Mammary epithelial cell (primary cell): ENCODE measurements around the gene GUCY1A2.

Experiments used
- CTCF ChIP-seq, 2 donors: IDR thresholded peaks in 1 of 2; conservative IDR thresholded peaks in 1 of 2; 2 replicates each; pipeline ENCODE4 v1.5.1; 2011 to 2012; ENCODE audit warnings: inconsistent platforms in 2 of 2, low read length in 2 of 2, mild to moderate bottlenecking in 2 of 2, control low read depth in 1 of 2, low read depth in 1 of 2; ENCODE audit not compliant: insufficient read depth in 1 of 2; ENCODE audit errors: extremely low read depth in 1 of 2
- EZH2 ChIP-seq: IDR thresholded peaks from 2 replicates; pipeline ENCODE4 v1.6.1; 2012; ENCODE audit warnings: low read length, inconsistent platforms, borderline replicate concordance

- TF ChIP-seq CTCF (conservative IDR thresholded peaks at IDR 0.05 in 1 of 2, IDR thresholded peaks at IDR 0.05 in 1 of 2; ENCODE audit: extremely low read depth in 1 of 2, insufficient read depth in 1 of 2, low read depth in 1 of 2, low read length in 2 of 2), result no peak
- TF ChIP-seq EZH2, result no peak
Observed at GRCh38 chr11:107054391-107054790, 36.1 kb upstream of the GUCY1A2 start.
